Body of pancreas (tissue), 4 donors: ENCODE data around the gene CEP83.

ENCODE experiments used
- CTCF ChIP-seq, 7 experiments: fragments of 450-650 bp in 4 of 7; fragments of 200-600 bp in 3 of 7; sonication (generic) in 3 of 7; IDR thresholded peaks; one replicate each; pipeline ENCODE4 v1.5.1; 2016 to 2019; ENCODE audit warnings: antibody characterized with exemption in 7 of 7
- POLR2A ChIP-seq, 3 donors: fragments of 450-650 bp; IDR thresholded peaks; one replicate each; pipeline ENCODE4 v1.6.1; 2016; ENCODE audit warnings: antibody characterized with exemption in 3 of 3, mild to moderate bottlenecking in 2 of 3

- TF ChIP-seq CTCF (IDR thresholded peaks at IDR 0.05) = no peak
- TF ChIP-seq POLR2A (IDR thresholded peaks at IDR 0.05) = no peak
Observed at GRCh38 chr12:94271351-94271750, 188.3 kb downstream of the CEP83 start.
